Loucy (cell line): ENCODE measurements around the gene MAP1B.

Experiments
- H2AFZ ChIP-seq: fragments of 200-600 bp; sonication (generic); 2 replicates; pipeline ENCODE4 v1.6.0; 2016; ENCODE audit warnings: antibody characterized with exemption, mild to moderate bottlenecking, low read length, moderate library complexity
- H3F3A ChIP-seq: fragments of 200-600 bp; 2 replicates; pipeline ENCODE4 v1.6.0; 2016; ENCODE audit warnings: antibody characterized with exemption, low read depth, mild to moderate bottlenecking
- H3K27me3 ChIP-seq: fragments of 200-600 bp; sonication (generic); 2 replicates; pipeline ENCODE4 v1.6.1; 2014; ENCODE audit warnings: low read length, mild to moderate bottlenecking; ENCODE audit not compliant: insufficient read depth, poor library complexity, severe bottlenecking
- H3K36me3 ChIP-seq: fragments of 200-600 bp; sonication (generic); 2 replicates; pipeline ENCODE4 v1.6.1; 2016; ENCODE audit warnings: low read length; ENCODE audit not compliant: insufficient read depth
- H3K4me1 ChIP-seq: fragments of 200-600 bp; sonication (generic); 2 replicates; pipeline ENCODE4 v1.5.1; 2014; ENCODE audit warnings: low read length, mild to moderate bottlenecking; ENCODE audit not compliant: insufficient read depth, poor library complexity, severe bottlenecking
- H3K4me2 ChIP-seq: fragments of 200-600 bp; sonication (generic); 2 replicates; pipeline ENCODE4 v1.6.0; 2014; ENCODE audit warnings: antibody characterized with exemption, low read length, low read depth, mild to moderate bottlenecking; ENCODE audit not compliant: poor library complexity, severe bottlenecking
- H3K4me3 ChIP-seq: fragments of 200-600 bp; sonication (generic); 2 replicates; pipeline ENCODE4 v1.5.1; 2014; ENCODE audit warnings: low read length, mild to moderate bottlenecking, mixed read lengths; ENCODE audit not compliant: poor library complexity, severe bottlenecking
- H3K79me2 ChIP-seq: fragments of 200-600 bp; sonication (generic); 2 replicates; pipeline ENCODE4 v1.6.1; 2014; ENCODE audit warnings: low read length; ENCODE audit not compliant: insufficient read depth
- H3K9ac ChIP-seq: fragments of 200-600 bp; sonication (generic); 2 replicates; pipeline ENCODE4 v1.6.0; 2014; ENCODE audit warnings: mild to moderate bottlenecking, low read depth, low read length, moderate library complexity; ENCODE audit not compliant: poor library complexity, severe bottlenecking
- H3K9me2 ChIP-seq: fragments of 200-600 bp; sonication (generic); replicated peaks from 2 replicates; pipeline ENCODE4 v1.6.1; 2016; ENCODE audit warnings: low read depth, low read length, mixed read lengths
- H3K9me3 ChIP-seq: fragments of 200-600 bp; sonication (generic); 2 replicates; pipeline ENCODE4 v1.6.1; 2014; ENCODE audit warnings: mild to moderate bottlenecking, antibody characterized with exemption, low read length, low read depth; ENCODE audit not compliant: insufficient read depth
- H4K20me1 ChIP-seq: fragments of 200-600 bp; sonication (generic); 2 replicates; pipeline ENCODE4 v1.6.0; 2014; ENCODE audit warnings: antibody characterized with exemption, low read length, mild to moderate bottlenecking; ENCODE audit not compliant: insufficient read depth, poor library complexity, severe bottlenecking
- EZH2phosphoT487 ChIP-seq: fragments of 200-600 bp; IDR thresholded peaks from 2 replicates; pipeline ENCODE4 v1.6.1; 2018; ENCODE audit warnings: antibody characterized with exemption, mild to moderate bottlenecking, moderate library complexity, borderline replicate concordance
- TF ChIP-seq, protein P1 (sequence below): fragments of 200-600 bp; sonication (generic); conservative IDR thresholded peaks from 2 replicates; pipeline ENCODE4 v1.5.1; 2014; ENCODE audit warnings: mild to moderate bottlenecking, antibody characterized with exemption, low read length

MAP1B gene

DNA sequence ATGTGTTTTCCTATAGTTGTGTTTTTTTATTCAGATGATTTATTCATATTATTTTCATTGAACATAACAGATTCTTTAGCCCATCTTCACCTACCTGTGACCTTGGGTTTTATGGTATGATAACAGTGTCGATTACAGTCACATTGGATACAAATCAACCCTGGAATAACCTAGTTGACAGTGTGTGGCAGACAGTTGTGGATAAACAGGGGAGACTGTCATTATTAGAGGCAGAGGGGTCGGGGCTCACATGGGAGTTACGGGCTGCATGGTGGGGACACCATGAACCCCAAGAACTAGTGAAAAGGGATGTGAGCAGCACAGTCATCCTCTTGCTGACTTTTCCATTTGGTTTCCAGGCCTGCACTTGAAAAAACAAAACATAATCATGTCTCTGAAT lies 29.9 kb upstream of the MAP1B start:
- no peaks in the 10 kb centered on the region for H3F3A ChIP-seq
- no peaks in the 10 kb centered on the region for H3K9me3 ChIP-seq
- no peaks in the 10 kb centered on the region for H3K27me3 ChIP-seq
- H3K4me2 ChIP-seq, result peak overlapping the region; percentile 0
- H3K79me2 ChIP-seq, result no peaks in the 10 kb centered on the region
- H3K4me1 ChIP-seq, result peaks cover 28% of the 10 kb centered on the region
- TF ChIP-seq, protein P1, sequence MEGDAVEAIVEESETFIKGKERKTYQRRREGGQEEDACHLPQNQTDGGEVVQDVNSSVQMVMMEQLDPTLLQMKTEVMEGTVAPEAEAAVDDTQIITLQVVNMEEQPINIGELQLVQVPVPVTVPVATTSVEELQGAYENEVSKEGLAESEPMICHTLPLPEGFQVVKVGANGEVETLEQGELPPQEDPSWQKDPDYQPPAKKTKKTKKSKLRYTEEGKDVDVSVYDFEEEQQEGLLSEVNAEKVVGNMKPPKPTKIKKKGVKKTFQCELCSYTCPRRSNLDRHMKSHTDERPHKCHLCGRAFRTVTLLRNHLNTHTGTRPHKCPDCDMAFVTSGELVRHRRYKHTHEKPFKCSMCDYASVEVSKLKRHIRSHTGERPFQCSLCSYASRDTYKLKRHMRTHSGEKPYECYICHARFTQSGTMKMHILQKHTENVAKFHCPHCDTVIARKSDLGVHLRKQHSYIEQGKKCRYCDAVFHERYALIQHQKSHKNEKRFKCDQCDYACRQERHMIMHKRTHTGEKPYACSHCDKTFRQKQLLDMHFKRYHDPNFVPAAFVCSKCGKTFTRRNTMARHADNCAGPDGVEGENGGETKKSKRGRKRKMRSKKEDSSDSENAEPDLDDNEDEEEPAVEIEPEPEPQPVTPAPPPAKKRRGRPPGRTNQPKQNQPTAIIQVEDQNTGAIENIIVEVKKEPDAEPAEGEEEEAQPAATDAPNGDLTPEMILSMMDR, result no peak
- no peak for TF ChIP-seq EZH2phosphoT487
- no peak overlapping the region for H3K9ac ChIP-seq
- no peak overlapping the region for H3K4me3 ChIP-seq
- no peak overlapping the region for H2AFZ ChIP-seq
- no peaks in the 10 kb centered on the region for H4K20me1 ChIP-seq
- H3K36me3 ChIP-seq, result no peaks in the 10 kb centered on the region
- H3K9me2 ChIP-seq, result no peaks in the 10 kb centered on the region

DNA sequence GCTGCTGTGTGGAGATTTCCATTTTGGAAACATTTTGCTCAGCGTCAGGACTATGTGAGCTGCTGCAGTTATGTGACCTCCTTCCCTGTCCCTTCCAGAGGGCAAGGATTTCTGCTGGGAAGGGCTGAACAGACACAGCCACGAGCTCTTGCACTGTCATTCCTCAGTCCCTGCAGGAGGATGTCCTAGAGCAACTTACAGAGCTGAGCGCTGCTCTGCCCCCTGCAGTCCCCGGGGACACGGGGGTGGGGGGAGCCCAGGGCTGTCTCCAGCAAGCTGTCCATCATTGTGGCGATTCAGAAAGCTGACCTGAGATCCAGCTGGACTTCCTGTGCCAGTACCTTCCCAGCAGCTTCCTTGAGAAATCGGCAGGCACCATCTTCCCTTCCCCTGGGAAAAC lies 28.0 kb upstream of the MAP1B start:
- no peaks in the 10 kb centered on the region for H3K9me3 ChIP-seq
- H4K20me1 ChIP-seq, result no peaks in the 10 kb centered on the region
- H3K36me3 ChIP-seq, result no peaks in the 10 kb centered on the region
- no peaks in the 10 kb centered on the region for H3K9me2 ChIP-seq
- peak overlapping the region; percentile 43 for H3K4me2 ChIP-seq
- no peaks in the 10 kb centered on the region for H3K79me2 ChIP-seq
- H3K4me3 ChIP-seq, result peak overlapping the region; percentile 7
- TF ChIP-seq, protein P1, result peak; percentile 25; the same call in 1 of the 2 replicates
- TF ChIP-seq EZH2phosphoT487, result no peak
- H3K27me3 ChIP-seq, result no peaks in the 10 kb centered on the region
- H2AFZ ChIP-seq, result peak overlapping the region; percentile 54; the same call in 1 of the 2 replicates
- no peaks in the 10 kb centered on the region for H3F3A ChIP-seq
- peaks cover 28% of the 10 kb centered on the region for H3K4me1 ChIP-seq
- no peak overlapping the region for H3K9ac ChIP-seq

DNA sequence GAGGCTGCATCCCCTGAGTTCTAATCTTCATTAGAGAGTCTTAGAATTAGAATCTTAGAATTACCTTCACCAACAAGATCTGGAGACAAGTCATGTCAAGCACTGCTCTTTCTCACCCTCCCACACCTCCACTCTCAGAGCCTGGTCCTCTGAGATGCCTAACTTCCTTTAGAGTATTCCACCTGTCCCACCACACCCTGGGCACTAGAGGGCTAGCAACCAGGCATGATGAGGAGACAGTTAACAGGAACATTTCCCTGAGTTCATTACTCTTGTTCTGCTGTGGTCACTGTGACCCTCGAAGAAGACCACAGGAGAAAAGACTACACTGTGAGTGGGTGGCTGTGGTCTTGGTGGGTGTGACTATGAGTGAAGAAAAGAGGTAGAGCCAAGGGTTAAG lies 25.2 kb upstream of the MAP1B start:
- TF ChIP-seq EZH2phosphoT487, result no peak
- TF ChIP-seq, protein P1, result peak; percentile 35
- Histone ChIP-seq H2AFZ (no peak overlapping the region), H3K4me3 (no peak overlapping the region), H3K79me2 (no peaks in the 10 kb centered on the region), H3K9ac (no peak overlapping the region), H3K36me3 (no peaks in the 10 kb centered on the region), H3K27me3 (no peaks in the 10 kb centered on the region), H3F3A (no peaks in the 10 kb centered on the region), H3K4me2 (no peak overlapping the region), H4K20me1 (no peaks in the 10 kb centered on the region), H3K9me2 (no peaks in the 10 kb centered on the region), H3K9me3 (no peaks in the 10 kb centered on the region), H3K4me1 (peaks cover 22% of the 10 kb centered on the region)
